SK-N-SH (cell line): ENCODE data around the gene TP53I3.

Source experiments
- EZH2phosphoT487 ChIP-seq: fragments of 200-600 bp; sonication (generic); IDR thresholded peaks from 2 replicates; pipeline ENCODE4 v1.6.1; 2017; ENCODE audit warnings: low read depth, mixed run types, mild to moderate bottlenecking, antibody characterized with exemption, moderate library complexity, borderline replicate concordance
- SMC3 ChIP-seq: IDR thresholded peaks from 2 replicates; pipeline ENCODE4 v1.6.1; 2012; ENCODE audit warnings: low read depth, low read length, improper control_type of control experiment

DNA sequence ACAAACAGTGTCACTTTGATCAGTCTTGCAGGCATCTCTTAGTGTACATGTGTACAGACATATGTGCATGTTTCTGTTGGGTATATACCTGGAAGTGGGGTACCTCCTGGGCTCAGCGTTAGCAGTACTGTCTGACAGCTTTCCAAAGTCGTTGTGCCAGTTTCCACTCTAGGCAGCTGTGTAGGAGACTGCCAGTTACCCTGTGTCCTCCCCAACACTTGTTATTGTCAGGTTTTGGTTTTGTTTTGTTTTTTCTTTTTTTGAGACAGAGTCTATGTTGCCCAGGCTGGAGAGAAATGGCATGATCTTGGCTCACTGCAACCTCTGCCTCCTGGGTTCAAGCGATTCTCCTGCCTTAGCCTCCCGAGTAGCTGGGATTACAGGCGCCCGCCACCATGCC, 28.9 kb downstream of the TP53I3 start:
- TF ChIP-seq EZH2phosphoT487: no peak
- TF ChIP-seq SMC3: no peak
